Activated CD8-positive, alpha-beta memory T cell treated with anti-CD3 and anti-CD28 coated beads for 48 hours (primary cell): Measurements from ENCODE around the gene PLD6.
"Not testable (repeated sequence)": the region's sequence is repeated elsewhere in the genome, so short reads cannot be mapped to it uniquely, and the experiment has no call there.

Experiments
- DNase-seq, 3 experiments: peaks; one replicate each; pipeline ENCODE4 v3.0.0-alpha.2; 2020; ENCODE audit warnings: low read depth in 2 of 3, low spot score in 2 of 3

PLD6 gene

GRCh38 chr17:17206124-17206912, at the start of gene PLD6:
Gene PLD6, minus strand, starts transcription at chr17:17206333. Its CDS starts 47 bp downstream, at chr17:17206286.
- peak; percentile 73 to 83 (median 82) for DNase-seq

- DNase-seq, result not testable (repeated sequence)
Measured at GRCh38 chr17:17255689-17256088, 49.6 kb upstream of the PLD6 start.

GRCh38 chr17:17254036-17254435, 47.9 kb upstream of the PLD6 start:
- no peak for DNase-seq

GRCh38 chr17:17253406-17253805, 47.3 kb upstream of the PLD6 start:
- no peak for DNase-seq

GRCh38 chr17:17252149-17252661, 46.1 kb upstream of the PLD6 start:
- DNase-seq, result no peak

GRCh38 chr17:17246879-17247278, 40.7 kb upstream of the PLD6 start:
- DNase-seq, result no peak

- DNase-seq, result no peak
Measured at GRCh38 chr17:17243163-17243562, 37.0 kb upstream of the PLD6 start.

- no peak for DNase-seq
Measured at GRCh38 chr17:17242246-17242645, 36.1 kb upstream of the PLD6 start.

GRCh38 chr17:17241656-17242055, 35.5 kb upstream of the PLD6 start:
- DNase-seq, result no peak

- no peak for DNase-seq
Measured at GRCh38 chr17:17239832-17240231, 33.7 kb upstream of the PLD6 start.

GRCh38 chr17:17237026-17237799, 31.1 kb upstream of the PLD6 start, which contains the start of gene FLCN:
Gene FLCN, minus strand, starts transcription at chr17:17237168. Its CDS starts 9,031 bp downstream, at chr17:17228137.
- DNase-seq, result peak; percentile 67 to 80 (median 68)

GRCh38 chr17:17236295-17237025, 30.3 kb upstream of the PLD6 start:
- no peak for DNase-seq

- no peak for DNase-seq
Measured at GRCh38 chr17:17235212-17236174, 29.4 kb upstream of the PLD6 start.

GRCh38 chr17:17232303-17232621, 26.1 kb upstream of the PLD6 start:
- DNase-seq, result no peak

- DNase-seq, result no peak
Measured at GRCh38 chr17:17231621-17232302, 25.6 kb upstream of the PLD6 start.

GRCh38 chr17:17229416-17230384, 23.6 kb upstream of the PLD6 start:
- no peak for DNase-seq

GRCh38 chr17:17228521-17229279, 22.6 kb upstream of the PLD6 start:
- DNase-seq, result no peak
